Ectodermal cell (in vitro differentiated cells): ENCODE results near the gene ABLIM3.

Source experiments
- H3K27ac ChIP-seq: 2 replicates; pipeline ENCODE4 v1.7.0; 2013; ENCODE audit warnings: mild to moderate bottlenecking, low read depth, low read length; ENCODE audit not compliant: insufficient read depth, poor library complexity, severe bottlenecking
- H3K27me3 ChIP-seq: 2 replicates; pipeline ENCODE4 v1.7.0; 2013; ENCODE audit warnings: mild to moderate bottlenecking, low read length; ENCODE audit not compliant: insufficient read depth, control insufficient read depth, poor library complexity, severe bottlenecking
- H3K36me3 ChIP-seq: one replicate; pipeline ENCODE4 v1.7.0; 2013; ENCODE audit warnings: low read length; ENCODE audit not compliant: control insufficient read depth, insufficient read depth
- H3K4me1 ChIP-seq: one replicate; pipeline ENCODE4 v1.7.0; 2013; ENCODE audit warnings: low read length; ENCODE audit not compliant: control insufficient read depth, insufficient read depth
- H3K4me3 ChIP-seq: 2 replicates; pipeline ENCODE4 v1.7.0; 2013; ENCODE audit warnings: low read depth, low read length, control low read depth; ENCODE audit not compliant: insufficient read depth
- H3K9me3 ChIP-seq: 2 replicates; pipeline ENCODE4 v1.7.0; 2013; ENCODE audit warnings: mild to moderate bottlenecking, low read length, moderate library complexity; ENCODE audit not compliant: control insufficient read depth
- WGBS, 2 experiments: methylation state at CpG; one replicate each; pipeline ENCODE4 v1.1.7; 2013; ENCODE audit warnings: missing lambda C conversion rate in 2 of 2; 5-methylcytosine and 5-hydroxymethylcytosine counted together

ABLIM3 gene

DNA sequence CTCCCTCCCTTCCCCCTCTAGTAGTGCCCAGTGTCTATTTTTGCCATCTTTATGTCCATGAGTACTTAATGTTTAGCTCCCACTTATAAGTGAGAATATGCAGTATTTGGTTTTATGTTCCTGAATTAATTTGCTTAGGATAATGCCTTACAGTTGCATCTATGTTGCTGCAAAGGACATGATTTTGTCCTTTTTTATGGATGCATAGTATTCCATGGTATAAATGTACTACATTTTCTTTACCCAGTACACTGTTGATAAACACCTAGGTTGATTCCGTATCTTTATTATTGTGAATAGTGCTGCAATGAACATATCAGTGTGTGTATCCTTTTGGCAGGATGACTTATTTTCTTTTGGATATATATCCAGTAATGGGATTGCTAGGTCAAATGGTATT lies 3.8 kb downstream of the ABLIM3 start:
- no peaks in the 10 kb centered on the region for H3K9me3 ChIP-seq
- H3K4me3 ChIP-seq: no peak overlapping the region
- H3K4me1 ChIP-seq: no peaks in the 10 kb centered on the region
- H3K27me3 ChIP-seq: peaks cover 25% of the 10 kb centered on the region
- H3K36me3 ChIP-seq: no peaks in the 10 kb centered on the region
- no peak overlapping the region for H3K27ac ChIP-seq
- 73 to 91% methylated on average over 1 of the region's 1 CpG for WGBS, 2 experiments

DNA sequence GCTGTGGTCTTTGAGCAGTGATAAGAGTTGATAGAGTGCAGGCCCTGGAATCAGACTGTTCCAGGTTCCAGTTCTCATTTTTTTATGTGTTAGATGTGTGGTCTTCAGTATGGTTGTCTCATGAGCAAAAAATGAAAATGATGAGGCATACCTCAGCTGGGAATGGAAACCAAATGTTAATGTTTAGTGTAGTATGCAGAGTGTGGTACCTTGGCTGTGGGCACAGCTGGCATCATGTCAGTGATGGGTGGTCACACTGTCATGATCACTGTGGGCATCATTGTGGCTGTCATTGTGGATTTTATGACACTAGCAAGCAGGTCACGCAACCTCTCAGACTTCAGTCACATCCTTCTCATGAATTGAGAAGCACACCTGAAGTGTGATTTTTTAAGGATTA lies 6.4 kb downstream of the ABLIM3 start:
- Histone ChIP-seq H3K27me3 (peaks cover 3% of the 10 kb centered on the region), H3K4me3 (no peak overlapping the region), H3K36me3 (no peaks in the 10 kb centered on the region), H3K27ac (no peak overlapping the region), H3K9me3 (no peaks in the 10 kb centered on the region), H3K4me1 (no peaks in the 10 kb centered on the region)
- WGBS, 2 experiments: 93 to 100% methylated on average over 1 of the region's 1 CpG

- no peaks in the 10 kb centered on the region for H3K9me3 ChIP-seq
- WGBS, 2 experiments: 80 to 83% methylated on average over 3 of the region's 3 CpGs
- H3K27me3 ChIP-seq: no peaks in the 10 kb centered on the region
- H3K36me3 ChIP-seq: no peaks in the 10 kb centered on the region
- no peak overlapping the region for H3K27ac ChIP-seq
- H3K4me1 ChIP-seq: no peaks in the 10 kb centered on the region
- no peak overlapping the region for H3K4me3 ChIP-seq
These were observed 8.6 kb downstream of the ABLIM3 start for GRCh38 chr5:149149942-149150341.

DNA sequence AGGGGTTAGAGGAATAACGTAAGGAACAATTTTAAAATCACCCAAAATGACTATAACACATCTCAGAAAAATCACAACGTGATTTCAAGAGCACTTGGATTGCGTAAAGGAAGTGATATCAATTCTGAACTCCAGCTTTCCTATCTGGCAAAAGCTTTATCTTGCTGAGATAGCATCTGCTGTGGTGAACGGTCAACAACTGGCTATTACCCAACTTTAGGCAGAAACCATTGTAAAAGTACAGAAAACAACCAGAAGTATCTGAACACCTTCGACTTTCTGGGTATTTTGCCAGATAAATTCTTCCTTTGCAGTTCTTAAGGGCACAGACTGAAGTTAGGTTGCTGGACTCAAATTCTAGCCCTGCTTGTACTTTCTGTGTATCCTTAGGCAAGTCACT lies 9.2 kb downstream of the ABLIM3 start:
- WGBS, 2 experiments: 93 to 96% methylated on average over 5 of the region's 5 CpGs
- Histone ChIP-seq H3K9me3 (no peaks in the 10 kb centered on the region), H3K36me3 (no peaks in the 10 kb centered on the region), H3K27me3 (no peaks in the 10 kb centered on the region), H3K4me3 (no peak overlapping the region), H3K4me1 (no peaks in the 10 kb centered on the region), H3K27ac (no peak overlapping the region)

DNA sequence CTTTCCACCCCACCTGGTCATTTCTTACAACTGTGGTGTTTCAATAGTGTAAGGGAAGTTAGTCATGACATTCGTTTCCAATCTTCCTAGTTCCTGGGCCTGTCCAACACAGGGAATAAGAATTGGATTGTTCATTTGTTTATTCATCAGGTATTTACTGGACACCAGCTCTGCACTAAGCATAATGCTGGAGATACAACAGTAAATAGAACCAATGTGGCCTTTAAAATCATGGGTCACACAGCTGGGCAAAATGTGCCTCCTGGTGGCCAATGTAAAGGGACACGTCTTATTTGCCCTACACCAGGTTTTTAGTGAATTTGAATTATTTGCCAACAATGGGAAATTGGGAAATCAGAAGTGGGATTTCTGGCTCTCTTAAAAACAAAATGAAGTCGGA lies 10.4 kb downstream of the ABLIM3 start:
- 91 to 92% methylated on average over 3 of the region's 3 CpGs for WGBS, 2 experiments
- Histone ChIP-seq H3K9me3 (no peaks in the 10 kb centered on the region), H3K27ac (no peak overlapping the region), H3K4me3 (no peak overlapping the region), H3K4me1 (no peaks in the 10 kb centered on the region), H3K36me3 (no peaks in the 10 kb centered on the region), H3K27me3 (no peaks in the 10 kb centered on the region)

DNA sequence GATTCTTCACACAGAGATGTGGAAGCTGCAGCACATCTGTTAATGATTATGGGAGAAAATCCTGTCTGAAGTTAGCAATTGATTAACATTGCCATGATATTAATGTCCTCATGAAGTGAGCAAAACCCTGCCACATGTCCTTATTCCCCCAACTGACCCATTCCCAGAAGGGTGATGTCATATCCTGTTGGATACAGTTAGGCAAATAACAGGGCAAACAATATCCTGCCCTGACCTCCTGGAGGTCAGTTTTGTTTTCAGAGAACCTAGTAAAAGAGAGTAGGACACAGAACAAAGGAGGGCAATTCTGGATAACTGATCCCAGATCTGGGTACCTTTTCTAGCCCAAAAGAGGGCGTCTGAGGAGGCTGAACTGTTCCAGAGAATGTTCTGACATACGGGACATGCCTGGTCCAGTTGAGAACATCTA lies 11.0 kb downstream of the ABLIM3 start:
- Histone ChIP-seq H3K36me3 (no peaks in the 10 kb centered on the region), H3K27ac (no peak overlapping the region), H3K4me1 (no peaks in the 10 kb centered on the region), H3K4me3 (no peak overlapping the region), H3K27me3 (no peaks in the 10 kb centered on the region), H3K9me3 (no peaks in the 10 kb centered on the region)
- 76 to 80% methylated on average over 2 of the region's 2 CpGs for WGBS, 2 experiments

DNA sequence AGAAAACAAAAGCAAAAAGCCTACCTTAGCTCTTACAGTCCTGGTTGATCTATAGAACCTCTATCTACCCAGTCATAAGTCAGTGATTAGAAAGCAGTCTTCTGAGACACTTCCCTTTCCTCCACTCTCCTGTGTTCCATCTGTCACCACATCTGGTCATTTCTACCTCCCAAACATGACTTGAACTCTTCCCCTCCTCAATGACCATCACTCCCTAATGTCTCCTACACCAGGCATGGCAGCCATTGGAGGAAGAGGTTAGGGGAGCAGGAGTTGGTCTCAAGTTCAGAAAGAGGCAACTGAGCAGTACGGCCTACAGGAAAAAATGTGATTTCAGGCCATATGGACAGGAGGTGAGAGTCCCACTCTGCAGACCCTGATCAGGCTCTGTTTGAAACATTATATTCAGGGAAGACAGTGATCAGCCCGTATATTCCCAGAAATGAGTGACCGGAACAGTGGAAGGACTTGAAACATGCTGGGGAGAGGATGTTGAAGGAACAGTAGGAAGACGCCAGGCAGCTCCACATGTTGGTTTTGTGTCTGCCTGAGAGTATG lies 12.0 kb downstream of the ABLIM3 start:
- whole genome bisulfite sequencing, 2 experiments: 96% methylated on average over 4 of the region's 4 CpGs
- H3K4me1 ChIP-seq: no peaks in the 10 kb centered on the region
- H3K9me3 ChIP-seq: no peaks in the 10 kb centered on the region
- H3K27ac ChIP-seq: no peak overlapping the region
- H3K36me3 ChIP-seq: no peaks in the 10 kb centered on the region
- H3K27me3 ChIP-seq: no peaks in the 10 kb centered on the region
- H3K4me3 ChIP-seq: no peak overlapping the region

DNA sequence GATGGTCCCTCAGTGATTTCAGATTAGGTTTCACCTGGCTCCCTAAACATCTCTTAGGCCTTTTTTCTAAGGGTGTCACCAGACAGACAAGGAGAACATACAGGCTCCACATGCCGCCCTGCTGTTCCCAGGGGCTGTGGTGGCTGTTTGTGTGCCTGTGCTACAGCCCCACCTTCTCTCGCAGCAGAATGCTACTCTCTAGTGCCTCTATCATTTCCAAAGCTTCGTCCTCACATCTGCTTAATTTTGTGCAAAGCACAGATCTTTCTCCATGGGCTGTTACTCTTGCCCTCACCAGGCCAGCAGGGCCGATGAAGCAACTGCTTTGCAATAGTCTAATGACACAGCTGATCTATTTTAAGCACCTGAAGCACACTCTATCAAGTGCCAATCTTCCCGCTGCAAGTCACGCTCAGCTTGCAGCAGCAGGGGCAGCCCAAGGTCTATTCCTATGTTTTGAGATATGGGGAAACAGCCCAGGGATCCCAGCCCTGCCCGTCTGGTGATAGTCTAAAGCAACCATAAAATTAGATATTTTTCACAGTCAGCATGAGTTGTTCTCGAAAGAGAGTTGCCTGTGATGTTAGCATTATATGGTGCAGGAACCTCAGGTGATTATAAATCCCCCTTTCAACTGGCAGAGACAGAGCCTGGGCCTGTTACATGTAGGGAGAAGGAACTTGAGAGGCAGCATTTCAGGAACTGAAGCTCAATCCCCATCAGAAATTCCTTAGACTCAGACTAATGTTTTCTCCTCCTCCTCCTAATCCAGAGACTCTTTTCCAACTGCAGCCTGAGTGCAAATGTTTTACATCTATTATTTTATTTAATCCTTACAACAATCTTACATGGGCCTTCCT lies 12.7 kb downstream of the ABLIM3 start:
- Histone ChIP-seq H3K4me1 (no peaks in the 10 kb centered on the region), H3K27ac (no peak overlapping the region), H3K9me3 (no peaks in the 10 kb centered on the region), H3K27me3 (no peaks in the 10 kb centered on the region), H3K36me3 (no peaks in the 10 kb centered on the region), H3K4me3 (no peak overlapping the region)
- WGBS, 2 experiments: 89 to 95% methylated on average over 8 of the region's 8 CpGs

DNA sequence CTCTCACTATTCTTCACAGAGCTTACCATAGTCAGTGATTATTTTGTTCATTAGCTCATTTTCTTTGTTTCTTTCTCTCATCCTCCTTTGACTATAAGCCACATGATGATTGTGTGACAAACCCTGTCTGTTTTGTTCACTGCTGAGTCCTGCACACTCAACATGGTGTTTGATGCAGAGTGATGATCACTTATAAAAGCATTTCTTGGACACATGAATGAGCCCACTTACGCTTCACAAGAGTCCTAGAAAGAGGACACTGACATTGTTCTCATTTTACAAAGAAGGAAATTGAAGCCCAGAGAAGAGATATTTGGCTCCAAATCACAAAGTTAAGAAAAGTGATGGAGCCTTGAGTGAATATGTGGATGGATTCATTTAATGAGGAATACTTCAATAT lies 13.4 kb downstream of the ABLIM3 start:
- no peak overlapping the region for H3K4me3 ChIP-seq
- no peaks in the 10 kb centered on the region for H3K27me3 ChIP-seq
- no peaks in the 10 kb centered on the region for H3K9me3 ChIP-seq
- no peak overlapping the region for H3K27ac ChIP-seq
- no peaks in the 10 kb centered on the region for H3K4me1 ChIP-seq
- H3K36me3 ChIP-seq: no peaks in the 10 kb centered on the region
- WGBS, 2 experiments: 100% methylated on average over 1 of the region's 1 CpG

- WGBS, 2 experiments: 87 to 89% methylated on average over 4 of the region's 4 CpGs
- Histone ChIP-seq H3K27me3 (no peaks in the 10 kb centered on the region), H3K27ac (no peak overlapping the region), H3K9me3 (no peaks in the 10 kb centered on the region), H3K4me1 (no peaks in the 10 kb centered on the region), H3K36me3 (no peaks in the 10 kb centered on the region), H3K4me3 (no peak overlapping the region)
These were observed 15.3 kb downstream of the ABLIM3 start for GRCh38 chr5:149156435-149157083.
